GM21825 (cell line): ENCODE measurements around the gene LLGL1.

ENCODE experiments used
- ATAC-seq: cut with Tn5 transposase; IDR thresholded peaks from one replicate; pipeline ENCODE4 v1.9.1; 2021; ENCODE audit warnings: mild to moderate bottlenecking, moderate library complexity; ENCODE audit not compliant: unreplicated experiment

Gene LLGL1

GRCh38 chr17:18250708-18251107, 25.3 kb downstream of the LLGL1 start:
- no peak for ATAC-seq

- ATAC-seq, result no peak
Observed at GRCh38 chr17:18251204-18251603, 25.8 kb downstream of the LLGL1 start.

GRCh38 chr17:18252160-18252559, 26.7 kb downstream of the LLGL1 start:
- no peak for ATAC-seq

GRCh38 chr17:18253187-18253884, 27.9 kb downstream of the LLGL1 start:
- no peak for ATAC-seq

GRCh38 chr17:18253947-18254821, 28.7 kb downstream of the LLGL1 start:
- no peak for ATAC-seq

GRCh38 chr17:18254888-18255649, 29.6 kb downstream of the LLGL1 start:
- ATAC-seq, result no peak

GRCh38 chr17:18256351-18256750, 30.9 kb downstream of the LLGL1 start:
- no peak for ATAC-seq

GRCh38 chr17:18256776-18257175, 31.3 kb downstream of the LLGL1 start:
- no peak for ATAC-seq

GRCh38 chr17:18257268-18257981, 32.0 kb downstream of the LLGL1 start:
- ATAC-seq, result peak; percentile 11

GRCh38 chr17:18257982-18258355, 32.5 kb downstream of the LLGL1 start:
- peak; percentile 15 for ATAC-seq

- peak; percentile 23 for ATAC-seq
Observed at GRCh38 chr17:18258356-18259038, 33.1 kb downstream of the LLGL1 start, which contains the start of gene FLII. FLII (minus strand) TSS chr17:18258738; CDS start chr17:18258690, 48 bp downstream.

GRCh38 chr17:18259621-18260331, 34.3 kb downstream of the LLGL1 start:
- ATAC-seq, result no peak

- peak; percentile 67 for ATAC-seq
Observed at GRCh38 chr17:18260332-18261145, 35.1 kb downstream of the LLGL1 start, which contains the start of gene MIEF2. MIEF2 (plus strand) TSS chr17:18260662; CDS start chr17:18262721, 2,059 bp downstream.

- peak; percentile 6 for ATAC-seq
Observed at GRCh38 chr17:18261146-18261515, 35.7 kb downstream of the LLGL1 start.

- no peak for ATAC-seq
Observed at GRCh38 chr17:18261659-18262058, 36.2 kb downstream of the LLGL1 start.

- no peak for ATAC-seq
Observed at GRCh38 chr17:18262111-18262510, 36.7 kb downstream of the LLGL1 start.

GRCh38 chr17:18262641-18263040, 37.2 kb downstream of the LLGL1 start:
- ATAC-seq, result no peak

GRCh38 chr17:18263885-18264682, 38.6 kb downstream of the LLGL1 start:
- ATAC-seq, result no peak
